Prostate gland (tissue), 2 donors: ENCODE results near the gene BNC2. TPM values are rescaled to one million over a fixed set of nuclear protein-coding genes. Genes with fewer than 3 reads are reported as not detected.

ENCODE experiments used
- DNase-seq: peaks from one replicate; pipeline ENCODE4 v3.0.0-alpha.2; 2019; ENCODE audit warnings: low spot score
- H3K27ac ChIP-seq, 2 donors: fragments of 200-600 bp; sonication (generic); 2 replicates each; pipeline ENCODE4 v1.5.1; 2017 to 2019
- H3K27me3 ChIP-seq: fragments of 200-600 bp; sonication (generic); replicated peaks from 2 replicates; pipeline ENCODE4 v1.5.1; 2019; ENCODE audit not compliant: insufficient read depth
- H3K36me3 ChIP-seq, 2 donors: fragments of 200-600 bp; sonication (generic); 1 replicate in 1 of 2; 2 replicates in 1 of 2; pipeline versions ENCODE4 v1.5.1 to v1.8.1; 2017 to 2019
- H3K4me1 ChIP-seq: fragments of 200-600 bp; sonication (generic); replicated peaks from 2 replicates; pipeline ENCODE4 v1.5.1; 2019
- H3K4me3 ChIP-seq, 2 donors: fragments of 200-600 bp; sonication (generic); 2 replicates each; pipeline ENCODE4 v1.5.1; 2017 to 2019
- H3K9me3 ChIP-seq: fragments of 200-600 bp; sonication (generic); 2 replicates; pipeline ENCODE4 v1.5.1; 2017
- POLR2A ChIP-seq: fragments of 450-650 bp; IDR thresholded peaks from one replicate; pipeline ENCODE4 v1.6.1; 2016; ENCODE audit warnings: antibody characterized with exemption, mild to moderate bottlenecking
- POLR2AphosphoS5 ChIP-seq: sonication (generic); formaldehyde crosslinking; IDR thresholded peaks from one replicate; pipeline ENCODE4 v1.6.1; 2017; ENCODE audit warnings: antibody characterized with exemption
- WGBS: methylation state at CpG from one replicate; pipeline ENCODE4 v1.1.5; 2018; 5-methylcytosine and 5-hydroxymethylcytosine counted together
- intact Hi-C: fragments of 100-400 bp; cut with DNase I; formaldehyde crosslinking; loops from one replicate; pipeline ENCODE4 v1.14.2; 2022
- total RNA-seq, 2 donors: library from RNA; depleted of rRNA; stranded (reverse); fragments of >200 nt; gene quantifications; one replicate each; pipeline ENCODE4 v1.1.0, GENCODE V29; 2016
- TF ChIP-seq, protein P1 (sequence below), 4 experiments: fragments of 200-600 bp in 2 of 4; fragments of 450-650 bp in 2 of 4; sonication (generic) in 2 of 4; IDR thresholded peaks; 1 replicate in 3 of 4; 2 replicates in 1 of 4; pipeline ENCODE4 v1.5.1; 2016 to 2019; ENCODE audit warnings: antibody characterized with exemption in 4 of 4, mild to moderate bottlenecking in 2 of 4, moderate library complexity in 2 of 4

The BNC2 gene
- total RNA-seq, 2 donors from 2014 or later, result 4.9 to 37.2 TPM

DNA sequence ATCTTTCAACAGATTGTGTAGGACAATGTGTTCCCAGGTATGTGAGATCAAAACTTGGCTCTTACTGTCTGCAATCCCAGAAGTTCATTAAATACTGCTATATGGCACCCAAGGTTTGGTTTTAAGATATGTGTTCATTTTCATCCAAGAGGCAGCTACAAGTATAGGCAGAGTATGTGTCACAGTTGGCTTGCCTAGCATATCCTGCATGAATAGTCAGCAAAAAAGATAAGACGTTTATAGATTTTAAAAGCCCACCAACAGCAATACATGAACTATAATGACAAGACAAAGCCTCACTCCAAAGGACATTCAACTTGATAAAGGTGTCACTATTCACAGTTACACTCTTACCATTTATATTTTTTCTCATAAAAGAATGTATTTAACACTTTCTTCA lies 99.1 kb downstream of the BNC2 start:
- intact Hi-C loops, result no loop called here
- DNase-seq, result no peak
- H3K27me3 ChIP-seq, result no peaks in the 10 kb centered on the region
- H3K27ac ChIP-seq, result no peak overlapping the region
- no peak overlapping the region for H3K4me3 ChIP-seq
- 21% methylated on average over 1 of the region's 1 CpG for WGBS
- no peaks in the 10 kb centered on the region for H3K9me3 ChIP-seq
- no peaks in the 10 kb centered on the region for H3K4me1 ChIP-seq
- no peaks in the 10 kb centered on the region for H3K36me3 ChIP-seq
- TF ChIP-seq POLR2AphosphoS5, result no peak
- no peak for TF ChIP-seq POLR2A
- TF ChIP-seq, protein P1, sequence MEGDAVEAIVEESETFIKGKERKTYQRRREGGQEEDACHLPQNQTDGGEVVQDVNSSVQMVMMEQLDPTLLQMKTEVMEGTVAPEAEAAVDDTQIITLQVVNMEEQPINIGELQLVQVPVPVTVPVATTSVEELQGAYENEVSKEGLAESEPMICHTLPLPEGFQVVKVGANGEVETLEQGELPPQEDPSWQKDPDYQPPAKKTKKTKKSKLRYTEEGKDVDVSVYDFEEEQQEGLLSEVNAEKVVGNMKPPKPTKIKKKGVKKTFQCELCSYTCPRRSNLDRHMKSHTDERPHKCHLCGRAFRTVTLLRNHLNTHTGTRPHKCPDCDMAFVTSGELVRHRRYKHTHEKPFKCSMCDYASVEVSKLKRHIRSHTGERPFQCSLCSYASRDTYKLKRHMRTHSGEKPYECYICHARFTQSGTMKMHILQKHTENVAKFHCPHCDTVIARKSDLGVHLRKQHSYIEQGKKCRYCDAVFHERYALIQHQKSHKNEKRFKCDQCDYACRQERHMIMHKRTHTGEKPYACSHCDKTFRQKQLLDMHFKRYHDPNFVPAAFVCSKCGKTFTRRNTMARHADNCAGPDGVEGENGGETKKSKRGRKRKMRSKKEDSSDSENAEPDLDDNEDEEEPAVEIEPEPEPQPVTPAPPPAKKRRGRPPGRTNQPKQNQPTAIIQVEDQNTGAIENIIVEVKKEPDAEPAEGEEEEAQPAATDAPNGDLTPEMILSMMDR (IDR thresholded peaks at IDR 0.05), result no peak

DNA sequence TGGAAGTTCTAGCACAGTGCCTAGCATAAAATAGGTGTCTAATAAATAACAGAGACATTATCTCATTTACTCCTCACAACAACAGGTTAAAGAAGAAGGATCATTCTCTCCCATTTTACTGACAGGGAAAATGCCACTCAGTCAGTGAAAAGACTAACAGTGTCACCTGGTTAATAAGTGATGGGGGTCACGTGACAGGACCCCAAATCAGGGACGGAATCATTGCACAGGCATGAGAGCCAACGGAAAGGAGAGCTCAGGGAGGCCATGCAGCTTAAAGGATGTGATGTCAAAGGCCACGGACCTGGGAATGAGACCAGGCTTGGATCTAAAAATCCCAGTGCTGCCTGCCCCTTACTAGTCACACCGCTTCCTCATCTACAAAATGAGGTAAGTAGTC lies 101.2 kb downstream of the BNC2 start:
- Histone ChIP-seq H3K27ac (no peak overlapping the region), H3K4me3 (no peak overlapping the region), H3K9me3 (no peaks in the 10 kb centered on the region), H3K27me3 (no peaks in the 10 kb centered on the region), H3K36me3 (no peaks in the 10 kb centered on the region), H3K4me1 (no peaks in the 10 kb centered on the region)
- 91% methylated on average over 5 of the region's 5 CpGs for WGBS
- intact Hi-C loops, result no loop called here
- TF ChIP-seq POLR2A (no peak), POLR2AphosphoS5 (no peak)
- TF ChIP-seq, protein P1 (IDR thresholded peaks at IDR 0.05), result no peak
- DNase-seq, result no peak

DNA sequence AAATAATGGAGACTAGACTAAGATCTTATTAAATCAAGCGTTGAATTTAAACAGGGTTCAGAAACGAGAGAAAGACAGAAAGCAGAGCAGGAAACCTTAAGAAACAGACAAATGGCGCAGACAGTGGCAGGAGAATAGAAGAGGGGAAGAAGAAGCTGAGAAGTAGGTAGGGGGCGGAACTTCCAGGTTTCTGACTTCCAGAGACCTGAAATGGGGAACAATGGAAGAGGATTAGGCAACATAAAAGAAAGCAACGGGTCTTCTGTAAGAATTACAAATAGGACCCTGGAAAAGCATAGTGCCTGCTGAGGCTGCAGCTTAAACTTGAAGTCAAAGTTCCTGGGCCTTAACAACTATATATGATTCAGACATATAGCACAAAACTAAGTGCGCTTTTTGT lies 101.7 kb downstream of the BNC2 start:
- Histone ChIP-seq H3K27ac (no peak overlapping the region), H3K4me1 (no peaks in the 10 kb centered on the region), H3K36me3 (no peaks in the 10 kb centered on the region), H3K9me3 (no peaks in the 10 kb centered on the region), H3K27me3 (no peaks in the 10 kb centered on the region), H3K4me3 (no peak overlapping the region)
- 90% methylated on average over 6 of the region's 6 CpGs for WGBS
- DNase-seq, result no peak
- TF ChIP-seq POLR2A (no peak), POLR2AphosphoS5 (no peak)
- TF ChIP-seq, protein P1 (IDR thresholded peaks at IDR 0.05), result no peak
- intact Hi-C loops, result no loop called here

DNA sequence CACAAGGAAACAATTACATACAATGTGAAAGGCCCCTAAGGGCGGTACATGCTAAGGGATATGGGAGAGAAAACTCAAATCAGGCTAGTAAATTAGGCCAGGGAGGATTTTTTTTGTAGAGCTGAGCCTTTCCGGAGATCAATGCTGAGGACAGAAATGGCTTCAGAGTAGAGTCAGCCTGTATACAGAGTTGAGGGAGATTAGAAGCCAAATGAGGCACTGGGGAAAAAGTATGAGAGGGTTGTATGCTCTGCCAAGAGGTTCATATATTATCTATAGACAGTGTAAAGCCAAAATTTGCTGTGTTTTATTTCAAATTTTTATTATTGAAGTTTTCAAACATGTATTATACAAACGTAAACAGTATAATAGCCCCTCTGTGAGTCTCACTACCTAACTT lies 103.1 kb downstream of the BNC2 start:
- WGBS, result 91% methylated on average over 3 of the region's 3 CpGs
- TF ChIP-seq POLR2A (no peak), POLR2AphosphoS5 (no peak)
- TF ChIP-seq, protein P1 (IDR thresholded peaks at IDR 0.05), result no peak

DNA sequence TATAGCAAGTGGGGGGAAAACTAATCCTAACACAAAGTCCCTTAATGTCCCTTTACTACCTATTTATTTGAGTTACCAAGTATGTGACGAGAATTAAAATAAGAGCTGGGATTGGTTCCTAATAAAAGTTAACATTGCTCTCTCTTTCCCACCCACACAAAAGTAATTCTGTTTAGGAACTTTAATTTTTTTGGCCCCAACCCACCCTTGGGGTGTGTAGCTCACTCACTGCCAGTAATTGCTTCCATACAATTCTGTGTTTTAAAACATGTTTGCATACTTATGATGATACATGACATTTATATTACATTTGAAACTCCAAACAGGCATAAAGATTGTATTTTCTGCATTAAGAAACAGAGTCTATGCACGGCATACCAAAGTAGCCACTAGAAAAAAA lies 106.5 kb downstream of the BNC2 start:
- H3K4me3 ChIP-seq, result no peak overlapping the region
- no peak for DNase-seq
- intact Hi-C loops, result no loop called here
- no peaks in the 10 kb centered on the region for H3K36me3 ChIP-seq
- TF ChIP-seq POLR2A, result no peak
- TF ChIP-seq, protein P1 (IDR thresholded peaks at IDR 0.05), result no peak
- no peak for TF ChIP-seq POLR2AphosphoS5
- H3K4me1 ChIP-seq, result no peaks in the 10 kb centered on the region
- 95% methylated on average over 2 of the region's 2 CpGs for WGBS
- H3K9me3 ChIP-seq, result no peaks in the 10 kb centered on the region
- H3K27me3 ChIP-seq, result no peaks in the 10 kb centered on the region
- no peak overlapping the region for H3K27ac ChIP-seq

More for the DNA sequence above, 103.1 kb downstream of the BNC2 start:
- intact Hi-C loops, result no loop called here
- no peaks in the 10 kb centered on the region for H3K36me3 ChIP-seq
- H3K4me3 ChIP-seq, result no peak overlapping the region
- no peak overlapping the region for H3K27ac ChIP-seq
- H3K4me1 ChIP-seq, result no peaks in the 10 kb centered on the region
- no peaks in the 10 kb centered on the region for H3K9me3 ChIP-seq
- no peaks in the 10 kb centered on the region for H3K27me3 ChIP-seq
- no peak for DNase-seq
